Lower lobe of right lung (tissue), 2 donors: ENCODE measurements around the gene EEFSEC. TPM values are rescaled to one million over a fixed set of nuclear protein-coding genes. Genes with fewer than 3 reads are reported as not detected.

Source experiments
- ATAC-seq, 2 donors: fragments of 200-7000 bp; cut with Tn5 transposase; one replicate each; pipeline ENCODE4 v1.9.1; 2020 to 2022; ENCODE audit warnings: mild to moderate bottlenecking in 2 of 2, moderate library complexity in 2 of 2
- DNase-seq: peaks from one replicate; pipeline ENCODE4 v3.0.0-alpha.2; 2020
- H3K27ac ChIP-seq: fragments of 200-600 bp; one replicate; pipeline ENCODE4 v1.8.0; 2022
- H3K27me3 ChIP-seq: fragments of 200-600 bp; one replicate; pipeline ENCODE4 v1.8.0; 2022; ENCODE audit warnings: low read depth
- H3K36me3 ChIP-seq: fragments of 200-600 bp; one replicate; pipeline ENCODE4 v1.8.0; 2022; ENCODE audit warnings: mild to moderate bottlenecking
- H3K4me1 ChIP-seq: fragments of 200-600 bp; one replicate; pipeline ENCODE4 v1.8.0; 2022
- H3K4me3 ChIP-seq: fragments of 200-600 bp; one replicate; pipeline ENCODE4 v1.8.0; 2022; ENCODE audit warnings: mild to moderate bottlenecking
- H3K9me3 ChIP-seq: fragments of 200-600 bp; one replicate; pipeline ENCODE4 v1.8.0; 2022
- CTCF ChIP-seq: fragments of 200-600 bp; IDR thresholded peaks from one replicate; pipeline ENCODE4 v1.8.0; 2022; ENCODE audit warnings: antibody characterized with exemption, mild to moderate bottlenecking
- intact Hi-C: fragments of 100-400 bp; cut with DNase I; formaldehyde crosslinking; loops from one replicate; pipeline ENCODE4 v1.11.0; 2022
- total RNA-seq: library from RNA; stranded (reverse); fragmentation: NEBNext Ultra II Directional; extraction: Animal tissue kit (Norgen Biotek cat#: 25700); gene quantifications from one replicate; pipeline ENCODE4 v1.2.1, GENCODE V29; 2021
- donor health status: DM: no; HTN: yes; CAD: no; lungs with severe emphysema.

EEFSEC gene
- total RNA-seq, 1 donor from 2014 or later, result 15.6 TPM

- no peak for ATAC-seq
- Histone ChIP-seq H3K27ac (no peak overlapping the region), H3K4me3 (no peak overlapping the region), H3K4me1 (peaks cover 9% of the 10 kb centered on the region), H3K27me3 (no peaks in the 10 kb centered on the region), H3K36me3 (peaks cover 5% of the 10 kb centered on the region), H3K9me3 (no peaks in the 10 kb centered on the region)
- DNase-seq, result no peak
- TF ChIP-seq CTCF, result no peak
- intact Hi-C loops, result no loop called here
Measured at GRCh38 chr3:128372281-128372680, 219.0 kb downstream of the EEFSEC start.

- no peak for TF ChIP-seq CTCF
- intact Hi-C loops, result no loop called here
- Histone ChIP-seq H3K36me3 (peaks cover 1% of the 10 kb centered on the region), H3K4me3 (no peak overlapping the region), H3K27ac (no peak overlapping the region), H3K4me1 (peaks cover 10% of the 10 kb centered on the region), H3K27me3 (no peaks in the 10 kb centered on the region), H3K9me3 (no peaks in the 10 kb centered on the region)
- DNase-seq (no peak), ATAC-seq (no peak)
Measured at GRCh38 chr3:128372707-128373533, 219.6 kb downstream of the EEFSEC start.

DNA sequence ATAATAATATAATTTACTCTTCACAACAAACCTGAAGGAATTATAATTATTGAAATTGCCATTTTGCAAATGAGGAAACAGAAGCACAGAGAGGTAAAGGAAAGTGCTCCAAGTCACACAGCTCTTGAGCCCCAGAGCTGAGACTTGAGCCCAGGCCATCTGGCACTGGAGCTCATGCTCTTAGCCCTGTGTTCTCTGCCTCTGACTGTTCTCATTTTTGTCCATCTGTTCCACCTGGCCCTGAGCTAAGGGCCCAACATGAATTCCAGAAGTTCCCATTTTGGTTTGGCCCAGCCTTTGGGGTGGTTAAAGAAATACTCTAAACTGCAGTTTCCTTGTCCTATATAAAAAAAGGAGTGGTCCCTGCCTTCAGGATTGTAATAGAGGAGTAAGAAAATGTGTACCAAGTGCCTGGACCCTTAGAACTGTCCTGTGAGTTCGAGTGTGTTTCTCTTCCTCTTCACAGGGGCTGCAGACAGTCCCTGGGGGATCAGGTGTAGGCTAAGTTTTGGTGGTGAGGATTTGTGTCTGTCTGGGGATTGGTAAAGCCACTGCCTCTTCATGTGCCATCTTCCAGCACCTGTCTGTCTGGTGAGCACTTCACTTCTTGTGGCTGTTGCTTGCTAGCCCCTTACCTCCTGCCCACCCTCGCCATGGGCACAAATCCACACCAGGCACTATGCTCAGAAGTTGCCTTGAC lies 221.6 kb downstream of the EEFSEC start:
- Histone ChIP-seq H3K27ac (no peak overlapping the region), H3K27me3 (no peaks in the 10 kb centered on the region), H3K9me3 (no peaks in the 10 kb centered on the region), H3K4me1 (peaks cover 17% of the 10 kb centered on the region), H3K4me3 (no peak overlapping the region), H3K36me3 (no peaks in the 10 kb centered on the region)
- no peak for TF ChIP-seq CTCF
- ATAC-seq, result no peak
- intact Hi-C loops, result no loop called here
- no peak for DNase-seq

- DNase-seq (no peak), ATAC-seq (no peak)
- no peak overlapping the region for H3K4me3 ChIP-seq
- intact Hi-C loops, result no loop called here
- peaks cover 17% of the 10 kb centered on the region for H3K4me1 ChIP-seq
- H3K9me3 ChIP-seq, result no peaks in the 10 kb centered on the region
- no peaks in the 10 kb centered on the region for H3K36me3 ChIP-seq
- no peak overlapping the region for H3K27ac ChIP-seq
- H3K27me3 ChIP-seq, result no peaks in the 10 kb centered on the region
- no peak for TF ChIP-seq CTCF
Measured at GRCh38 chr3:128376516-128376915, 223.2 kb downstream of the EEFSEC start.

- TF ChIP-seq CTCF, result no peak
- Histone ChIP-seq H3K27ac (no peak overlapping the region), H3K9me3 (no peaks in the 10 kb centered on the region), H3K4me3 (no peak overlapping the region), H3K27me3 (no peaks in the 10 kb centered on the region), H3K36me3 (no peaks in the 10 kb centered on the region), H3K4me1 (peaks cover 25% of the 10 kb centered on the region)
- no peak for DNase-seq
- intact Hi-C loops, result no loop called here
- peak; percentile 62 to 72 for ATAC-seq
Measured at GRCh38 chr3:128378631-128379347, 225.5 kb downstream of the EEFSEC start.
